GM18502 (cell line): ENCODE results near the gene SAP30BP.

Experiments used
- ATAC-seq: cut with Tn5 transposase; IDR thresholded peaks from one replicate; pipeline ENCODE4 v1.9.1; 2021; ENCODE audit warnings: mild to moderate bottlenecking; ENCODE audit not compliant: unreplicated experiment, poor library complexity

The SAP30BP gene

GRCh38 chr17:75733471-75733870, 66.3 kb downstream of the SAP30BP start:
- no peak for ATAC-seq

GRCh38 chr17:75734674-75735294, 67.6 kb downstream of the SAP30BP start:
- ATAC-seq, result no peak

DNA sequence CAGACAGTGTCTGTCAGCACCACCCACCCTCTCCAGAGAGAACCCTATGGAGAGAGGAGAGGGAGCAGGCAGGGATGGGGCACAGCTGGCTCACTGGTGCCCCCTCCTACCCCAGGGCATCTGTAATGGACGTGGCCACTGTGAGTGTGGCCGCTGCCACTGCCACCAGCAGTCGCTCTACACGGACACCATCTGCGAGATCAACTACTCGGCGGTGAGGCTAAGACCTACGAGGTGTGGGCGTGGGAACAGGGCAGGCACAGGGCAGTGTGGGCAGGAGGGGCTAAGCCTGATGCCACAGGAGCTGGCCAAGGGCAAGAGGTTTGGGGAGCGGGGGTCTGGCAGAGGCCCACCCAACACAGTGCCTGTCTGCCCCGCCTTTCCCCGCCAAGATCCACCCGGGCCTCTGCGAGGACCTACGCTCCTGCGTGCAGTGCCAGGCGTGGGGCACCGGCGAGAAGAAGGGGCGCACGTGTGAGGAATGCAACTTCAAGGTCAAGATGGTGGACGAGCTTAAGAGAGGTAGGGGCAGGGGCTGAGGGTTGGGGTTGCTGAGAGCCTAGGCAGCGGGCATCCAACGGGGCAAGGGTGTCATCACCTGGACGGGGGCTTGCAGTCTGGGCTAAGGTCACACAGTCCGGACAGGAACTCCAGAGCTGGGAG, 69.2 kb downstream of the SAP30BP start:
- ATAC-seq, result no peak

DNA sequence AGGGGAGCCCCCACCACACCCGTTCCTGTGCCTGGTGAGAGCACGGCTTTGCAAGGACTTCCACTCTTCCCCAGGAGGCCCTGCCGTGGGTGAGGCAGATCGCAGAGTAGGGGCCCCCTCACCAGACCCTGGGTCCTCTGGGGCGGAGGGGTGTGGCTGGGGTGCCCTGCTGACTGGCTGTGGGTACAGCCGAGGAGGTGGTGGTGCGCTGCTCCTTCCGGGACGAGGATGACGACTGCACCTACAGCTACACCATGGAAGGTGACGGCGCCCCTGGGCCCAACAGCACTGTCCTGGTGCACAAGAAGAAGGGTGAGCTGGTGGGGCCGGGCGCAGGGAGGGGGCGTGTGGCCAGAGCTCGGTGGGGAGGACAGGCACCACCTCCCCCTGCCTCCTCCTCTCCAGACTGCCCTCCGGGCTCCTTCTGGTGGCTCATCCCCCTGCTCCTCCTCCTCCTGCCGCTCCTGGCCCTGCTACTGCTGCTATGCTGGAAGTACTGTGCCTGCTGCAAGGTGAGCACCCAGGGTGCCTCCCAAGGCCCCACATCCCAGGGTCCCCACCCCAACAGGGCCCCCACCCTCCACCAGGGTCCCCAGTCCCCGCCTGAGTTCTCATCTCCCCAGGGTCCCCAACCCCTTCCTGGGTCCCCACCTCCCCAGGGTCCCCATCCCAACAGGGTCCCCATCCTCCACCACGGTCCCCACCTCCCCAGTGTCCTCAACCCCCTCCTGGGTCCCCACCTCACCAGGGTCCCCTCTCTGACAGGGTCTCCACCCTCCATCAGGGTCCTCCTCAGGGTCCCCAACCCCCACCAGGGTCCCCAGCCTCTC, 70.2 kb downstream of the SAP30BP start:
- ATAC-seq, result no peak

DNA sequence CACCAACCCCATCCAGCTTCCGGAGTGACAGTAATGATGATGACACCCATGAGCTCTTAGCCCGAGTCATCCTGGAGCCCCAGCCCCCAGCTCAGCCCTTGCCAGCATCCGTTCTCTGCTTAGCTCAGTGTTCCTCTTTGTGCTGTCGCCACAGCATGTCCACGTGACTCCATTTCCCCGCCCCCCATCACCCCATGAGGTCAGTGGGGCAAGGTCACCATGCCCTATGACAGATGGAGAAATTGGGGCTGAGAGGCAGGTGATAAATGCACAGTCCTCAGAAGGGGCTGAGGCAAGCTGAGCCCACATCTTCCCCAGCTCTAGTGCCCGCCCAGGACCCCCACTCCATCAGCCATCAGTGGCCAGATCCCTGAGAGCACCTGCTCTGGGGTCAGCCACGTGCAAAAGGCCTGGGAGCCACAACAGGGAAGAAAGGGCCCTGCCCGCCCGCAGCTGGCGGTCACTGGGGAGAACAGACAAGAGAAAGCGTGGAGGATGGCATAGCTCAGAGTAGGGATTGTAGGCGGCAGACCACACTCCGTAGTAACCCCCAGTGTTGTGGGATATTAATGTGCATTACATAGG, 71.2 kb downstream of the SAP30BP start:
- no peak for ATAC-seq

GRCh38 chr17:75739174-75739573, 72.0 kb downstream of the SAP30BP start:
- ATAC-seq, result no peak

DNA sequence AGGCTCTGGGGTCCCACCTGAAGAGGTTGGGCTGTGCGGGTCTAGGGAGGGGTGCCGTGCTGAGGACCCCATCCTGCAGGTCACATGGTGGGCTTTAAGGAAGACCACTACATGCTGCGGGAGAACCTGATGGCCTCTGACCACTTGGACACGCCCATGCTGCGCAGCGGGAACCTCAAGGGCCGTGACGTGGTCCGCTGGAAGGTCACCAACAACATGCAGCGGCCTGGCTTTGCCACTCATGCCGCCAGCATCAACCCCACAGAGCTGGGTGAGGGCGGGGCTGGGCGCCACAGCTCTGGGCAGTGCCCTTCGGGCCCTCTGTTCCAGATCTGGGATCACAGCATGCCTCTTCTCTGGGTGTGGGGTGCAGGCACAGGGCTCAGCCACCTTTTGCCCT, 72.7 kb downstream of the SAP30BP start:
- ATAC-seq, result no peak

DNA sequence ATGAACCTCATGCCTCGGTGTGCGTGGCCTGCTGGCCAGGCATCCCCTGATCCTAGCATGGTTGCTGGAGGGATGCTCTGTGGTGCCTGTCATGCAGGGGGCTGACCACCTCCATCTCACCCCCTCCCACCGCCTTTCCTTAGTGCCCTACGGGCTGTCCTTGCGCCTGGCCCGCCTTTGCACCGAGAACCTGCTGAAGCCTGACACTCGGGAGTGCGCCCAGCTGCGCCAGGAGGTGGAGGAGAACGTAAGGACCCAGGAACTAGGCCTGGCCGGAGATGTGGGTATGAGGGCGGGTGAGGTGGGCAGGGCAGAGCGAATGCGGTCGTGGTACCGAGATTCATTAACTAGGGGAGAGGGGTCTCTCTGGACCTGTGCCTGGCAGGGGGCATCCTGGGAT, 73.1 kb downstream of the SAP30BP start:
- no peak for ATAC-seq

GRCh38 chr17:75740631-75741077, 73.5 kb downstream of the SAP30BP start:
- no peak for ATAC-seq

DNA sequence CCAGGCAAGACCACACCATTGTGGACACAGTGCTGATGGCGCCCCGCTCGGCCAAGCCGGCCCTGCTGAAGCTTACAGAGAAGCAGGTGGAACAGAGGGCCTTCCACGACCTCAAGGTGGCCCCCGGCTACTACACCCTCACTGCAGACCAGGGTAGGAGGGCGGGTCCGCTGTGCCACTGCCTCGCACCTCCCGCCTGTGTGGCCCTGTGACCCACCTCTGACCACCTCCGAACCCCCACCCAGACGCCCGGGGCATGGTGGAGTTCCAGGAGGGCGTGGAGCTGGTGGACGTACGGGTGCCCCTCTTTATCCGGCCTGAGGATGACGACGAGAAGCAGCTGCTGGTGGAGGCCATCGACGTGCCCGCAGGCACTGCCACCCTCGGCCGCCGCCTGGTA, 75.2 kb downstream of the SAP30BP start:
- ATAC-seq, result no peak

GRCh38 chr17:75743625-75744206, 76.6 kb downstream of the SAP30BP start:
- no peak for ATAC-seq

- ATAC-seq, result no peak
Observed at GRCh38 chr17:75748706-75749105, 81.6 kb downstream of the SAP30BP start.

DNA sequence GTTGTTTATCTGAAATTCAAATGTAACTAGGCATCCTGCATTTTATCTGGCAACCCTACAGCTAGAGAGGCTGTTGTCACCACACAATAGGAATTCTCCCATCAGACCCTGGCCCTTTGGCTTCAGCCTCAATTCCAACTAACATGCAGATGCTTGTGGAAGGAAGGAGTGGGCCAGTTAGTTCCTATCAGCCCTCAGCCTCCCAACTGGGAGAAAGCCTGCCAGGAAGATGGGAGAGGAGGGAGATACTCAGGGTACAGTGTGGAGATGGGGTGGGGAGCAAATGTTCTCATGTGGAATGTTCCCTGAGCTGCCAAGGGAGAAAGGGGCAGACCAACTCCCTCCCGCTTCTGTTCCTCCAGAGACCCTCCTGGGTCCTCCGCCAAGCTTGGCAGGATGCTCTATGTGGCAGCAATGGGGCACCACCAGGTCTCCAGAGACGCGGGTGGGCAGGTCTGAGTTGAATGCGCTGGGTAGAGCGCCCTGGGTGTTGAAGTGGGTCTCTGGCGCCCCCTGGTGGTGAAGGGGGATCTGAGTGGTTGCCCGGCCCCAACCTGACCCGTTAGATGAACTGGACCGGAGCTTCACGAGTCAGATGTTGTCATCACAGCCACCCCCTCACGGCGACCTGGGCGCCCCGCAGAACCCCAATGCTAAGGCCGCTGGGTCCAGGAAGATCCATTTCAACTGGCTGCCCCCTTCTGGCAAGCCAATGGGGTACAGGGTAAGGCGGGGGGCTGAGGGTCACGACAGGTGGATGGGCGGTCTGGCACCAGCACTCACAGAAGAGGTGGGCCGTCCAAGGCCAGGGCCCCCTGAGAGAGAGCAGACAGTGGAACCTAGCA, 82.6 kb downstream of the SAP30BP start:
- ATAC-seq, result peak; percentile 46

GRCh38 chr17:75750661-75751423, 83.7 kb downstream of the SAP30BP start:
- no peak for ATAC-seq

DNA sequence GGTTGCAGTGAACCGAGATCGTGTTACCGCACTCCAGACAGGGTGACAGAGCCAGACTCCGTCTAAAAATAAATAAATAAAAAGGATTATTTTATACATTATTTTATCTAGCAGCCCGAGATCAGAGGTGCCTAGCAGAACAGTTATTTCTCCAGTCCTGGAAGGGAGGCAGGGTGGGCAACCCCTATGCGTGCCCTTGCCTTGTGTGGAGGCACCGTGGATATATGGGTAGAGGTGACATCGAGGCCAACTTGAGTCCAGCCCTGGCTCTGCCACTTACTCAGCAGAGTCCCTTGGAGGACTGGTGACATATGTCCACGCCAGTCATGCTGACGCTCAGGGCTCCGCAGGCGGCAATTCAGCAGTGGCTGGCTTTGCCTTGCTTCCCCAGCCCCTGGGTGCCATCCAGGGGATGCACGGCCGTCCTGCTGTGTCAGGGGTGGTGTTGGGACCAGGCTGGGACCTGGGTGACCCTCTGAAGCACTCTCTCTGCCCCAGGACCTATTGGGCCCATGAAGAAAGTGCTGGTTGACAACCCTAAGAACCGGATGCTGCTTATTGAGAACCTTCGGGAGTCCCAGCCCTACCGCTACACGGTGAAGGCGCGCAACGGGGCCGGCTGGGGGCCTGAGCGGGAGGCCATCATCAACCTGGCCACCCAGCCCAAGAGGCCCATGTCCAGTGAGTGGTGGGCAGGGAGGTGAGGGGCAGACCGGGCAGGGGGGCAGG, 84.7 kb downstream of the SAP30BP start:
- ATAC-seq, result no peak

DNA sequence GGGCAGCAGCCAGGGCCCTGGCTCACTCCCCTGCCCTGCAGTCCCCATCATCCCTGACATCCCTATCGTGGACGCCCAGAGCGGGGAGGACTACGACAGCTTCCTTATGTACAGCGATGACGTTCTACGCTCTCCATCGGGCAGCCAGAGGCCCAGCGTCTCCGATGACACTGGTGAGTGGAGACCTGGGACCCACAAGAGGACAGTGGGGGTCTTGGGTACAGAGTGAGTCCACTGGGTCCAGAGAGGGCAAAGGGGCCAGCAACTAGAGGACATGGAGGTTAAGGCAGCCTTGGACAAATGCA, 85.2 kb downstream of the SAP30BP start:
- no peak for ATAC-seq

GRCh38 chr17:75752802-75753513, 85.8 kb downstream of the SAP30BP start:
- ATAC-seq, result no peak
